Left lung (tissue), 10 donors: ENCODE data around the gene MALL. TPM values are rescaled to one million over a fixed set of nuclear protein-coding genes. Genes with fewer than 3 reads are reported as not detected.
A peak's percentile ranks its signal among the peaks of the same experiment; 100 is the strongest.
"Not testable (repeated sequence)": the region's sequence is repeated elsewhere in the genome, so short reads cannot be mapped to it uniquely, and the experiment has no call there.

Experiments used
- ATAC-seq: fragments of 200-7000 bp; cut with Tn5 transposase; one replicate; pipeline ENCODE4 v1.9.1; 2020; ENCODE audit warnings: moderate library complexity
- DNase-seq, 4 donors: peaks; one replicate each; pipeline ENCODE4 v3.0.0-alpha.2; 2013 to 2020
- H3K27ac ChIP-seq, 2 donors: fragments of 200-600 bp; sonication (generic) in 1 of 2; one replicate each; pipeline versions ENCODE4 v1.5.0 to v1.8.0; 2020 to 2021
- H3K27me3 ChIP-seq, 2 donors: fragments of 200-600 bp; sonication (generic) in 1 of 2; one replicate each; pipeline versions ENCODE4 v1.5.0 to v1.8.0; 2020 to 2021
- H3K36me3 ChIP-seq, 2 donors: fragments of 200-600 bp; sonication (generic) in 1 of 2; one replicate each; pipeline versions ENCODE4 v1.5.0 to v1.8.0; 2020 to 2021
- H3K4me1 ChIP-seq, 2 donors: fragments of 200-600 bp; one replicate each; pipeline ENCODE4 v1.8.0; 2021
- H3K4me3 ChIP-seq, 2 donors: fragments of 200-600 bp; sonication (generic) in 1 of 2; one replicate each; pipeline versions ENCODE4 v1.5.0 to v1.8.0; 2020 to 2021; ENCODE audit warnings: mild to moderate bottlenecking in 1 of 2
- H3K9me3 ChIP-seq, 2 donors: fragments of 200-600 bp; sonication (generic) in 1 of 2; one replicate each; pipeline versions ENCODE4 v1.5.0 to v1.8.0; 2020 to 2021
- intact Hi-C, 2 donors: fragments of 100-400 bp; cut with DNase I; formaldehyde crosslinking; loops; one replicate each; pipeline versions ENCODE4 v1.11.2 to v1.14.2; 2022
- polyA plus RNA-seq, 6 donors: library from polyadenylated mRNA; unstranded; fragments of 120-200 nt; gene quantifications; one replicate each; pipeline ENCODE4 v1.2.1, GENCODE V29; 2013; ENCODE audit not compliant: insufficient read length in 6 of 6
- total RNA-seq, 2 donors: library from RNA; stranded (reverse); fragmentation: NEBNext Ultra II Directional; extraction: Animal tissue kit (Norgen Biotek cat#: 25700); gene quantifications; one replicate each; pipeline ENCODE4 v1.2.1, GENCODE V29; 2021
- donor health status: DM: no; HTN: yes; CAD: no.
- donor health status: DM: no; HTN: no; CAD: no.

MALL gene
- total and polyA plus RNA-seq, 8 donors: 29.3 to 288 (median 48.4) TPM

DNA sequence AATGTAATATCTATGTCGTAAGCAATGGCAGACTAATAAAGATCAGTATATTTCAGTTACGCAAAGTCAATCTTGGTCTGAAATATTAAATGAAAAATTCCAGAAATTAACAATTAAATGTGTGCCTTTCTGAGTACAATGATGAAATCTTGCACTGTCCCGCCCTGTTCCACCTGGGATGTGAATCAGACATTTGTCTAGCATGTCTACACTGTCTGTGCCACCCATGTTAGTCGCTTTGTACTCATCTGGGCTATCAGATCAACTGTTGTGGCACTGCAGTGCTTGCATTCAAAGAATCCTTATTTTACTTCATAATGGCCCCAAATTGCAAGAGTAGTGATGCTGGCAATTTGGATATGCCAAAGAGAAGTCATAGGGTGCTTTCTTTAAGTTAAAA lies 25.5 kb downstream of the MALL start:
- ATAC-seq, H3K4me3 ChIP-seq, H3K27ac ChIP-seq, H3K36me3 ChIP-seq, intact Hi-C loops, H3K9me3 ChIP-seq, DNase-seq, H3K4me1 ChIP-seq, H3K27me3 ChIP-seq: not testable (repeated sequence)

DNA sequence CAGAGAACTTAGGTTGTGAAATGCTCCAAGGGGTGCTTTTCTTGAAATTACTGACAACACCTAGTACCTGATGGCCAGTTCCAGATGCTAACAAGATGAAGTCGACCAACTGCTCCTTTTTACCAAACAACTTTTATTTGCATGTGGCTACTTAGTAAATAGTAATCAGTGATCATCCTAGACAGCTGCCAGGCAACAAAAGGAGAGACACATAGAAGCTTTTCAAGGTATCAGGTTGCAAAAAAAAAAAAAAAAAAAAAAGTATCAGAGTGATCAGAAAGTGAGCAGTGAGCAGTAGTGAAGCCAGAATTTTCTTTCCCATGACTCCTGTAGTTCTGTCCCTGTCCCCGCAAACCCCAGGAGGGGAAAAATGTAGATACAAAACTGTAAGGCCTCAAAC lies 31.9 kb downstream of the MALL start:
- DNase-seq, H3K27ac ChIP-seq, H3K9me3 ChIP-seq, ATAC-seq, H3K27me3 ChIP-seq, H3K4me3 ChIP-seq, H3K4me1 ChIP-seq, intact Hi-C loops, H3K36me3 ChIP-seq: not testable (repeated sequence)

- intact Hi-C loops, ATAC-seq, DNase-seq, H3K27ac ChIP-seq, H3K36me3 ChIP-seq, H3K4me3 ChIP-seq, H3K4me1 ChIP-seq, H3K27me3 ChIP-seq, H3K9me3 ChIP-seq: not testable (repeated sequence)
These were observed 32.5 kb downstream of the MALL start for GRCh38 chr2:110083162-110083561.

GRCh38 chr2:110078104-110078503 lies 37.5 kb downstream of the MALL start:
- DNase-seq, H3K27me3 ChIP-seq, H3K27ac ChIP-seq, intact Hi-C loops, H3K36me3 ChIP-seq, H3K4me1 ChIP-seq, H3K4me3 ChIP-seq, ATAC-seq, H3K9me3 ChIP-seq: not testable (repeated sequence)

DNA sequence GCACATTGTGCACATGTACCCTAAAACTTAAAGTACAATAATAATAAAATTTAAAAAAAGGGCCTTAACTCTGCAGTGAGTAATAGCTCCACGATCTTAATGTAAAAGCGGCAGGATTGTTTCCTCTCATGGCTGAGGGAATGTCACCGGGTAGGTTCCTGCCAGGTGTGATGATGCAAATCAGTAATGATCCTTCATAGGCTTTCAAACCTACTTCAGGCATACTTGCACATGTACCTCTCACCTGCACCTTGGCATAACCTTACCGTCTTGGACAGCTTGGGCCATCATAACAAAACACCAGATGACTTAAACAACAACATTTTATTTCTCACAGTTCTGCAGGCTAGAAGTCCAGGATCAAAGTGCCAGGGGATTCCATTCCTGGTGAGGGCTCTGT lies 39.7 kb downstream of the MALL start:
- peak; percentile 69 for ATAC-seq

DNA sequence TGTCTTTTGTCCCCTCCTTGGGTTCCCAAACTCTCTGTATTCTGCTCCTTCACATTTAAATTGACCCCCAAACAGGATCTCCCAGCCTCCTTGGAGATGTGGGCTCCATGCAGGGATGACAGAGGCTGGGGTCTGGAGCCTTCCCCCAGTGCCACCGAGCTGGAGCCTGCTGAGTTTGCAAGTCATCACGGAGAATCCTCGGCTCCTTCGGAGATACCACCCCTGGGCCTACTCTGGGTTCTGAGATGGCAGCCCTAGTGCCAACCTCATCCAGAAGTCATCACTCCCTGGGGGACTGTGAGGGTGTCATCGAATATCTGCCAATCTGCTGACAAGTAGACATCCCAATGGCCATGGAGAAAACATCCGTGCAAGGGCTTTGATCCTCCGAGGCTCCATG lies 45.8 kb downstream of the MALL start:
- H3K36me3 ChIP-seq, H3K9me3 ChIP-seq, ATAC-seq, H3K4me1 ChIP-seq, H3K4me3 ChIP-seq, DNase-seq, intact Hi-C loops, H3K27ac ChIP-seq, H3K27me3 ChIP-seq: not testable (repeated sequence)

More for the DNA sequence above, 39.7 kb downstream of the MALL start:
- DNase-seq, H3K4me3 ChIP-seq, H3K27me3 ChIP-seq, H3K4me1 ChIP-seq, intact Hi-C loops, H3K9me3 ChIP-seq, H3K27ac ChIP-seq, H3K36me3 ChIP-seq: not testable (repeated sequence)

DNA sequence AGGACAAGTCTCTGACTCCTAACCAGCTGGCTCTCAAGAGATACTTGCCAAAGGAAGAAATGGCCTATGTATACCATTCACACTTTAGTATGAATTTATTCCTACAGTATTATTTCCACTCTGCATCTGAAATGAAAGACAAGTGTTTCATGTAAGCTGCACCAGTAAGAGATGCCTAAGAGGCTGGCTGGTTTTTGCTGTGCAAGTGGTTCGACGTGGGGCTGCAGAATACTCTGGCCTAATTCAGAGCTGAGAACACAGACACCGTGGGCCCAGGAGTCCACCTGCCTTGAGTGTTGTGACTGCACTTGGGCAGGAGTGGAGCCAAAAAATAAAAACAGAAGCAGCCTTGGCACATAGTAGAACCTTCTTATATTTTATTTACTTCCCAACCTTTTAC lies 47.5 kb downstream of the MALL start:
- H3K27me3 ChIP-seq, intact Hi-C loops, ATAC-seq, H3K27ac ChIP-seq, H3K4me1 ChIP-seq, H3K4me3 ChIP-seq, H3K9me3 ChIP-seq, H3K36me3 ChIP-seq: not testable (repeated sequence)
- DNase-seq: peak in 1 of 4 donors; percentile 13

- intact Hi-C loops, H3K36me3 ChIP-seq, H3K4me1 ChIP-seq, H3K27ac ChIP-seq, ATAC-seq, DNase-seq, H3K27me3 ChIP-seq, H3K9me3 ChIP-seq, H3K4me3 ChIP-seq: not testable (repeated sequence)
These were observed 53.3 kb downstream of the MALL start for GRCh38 chr2:110062332-110062731.

DNA sequence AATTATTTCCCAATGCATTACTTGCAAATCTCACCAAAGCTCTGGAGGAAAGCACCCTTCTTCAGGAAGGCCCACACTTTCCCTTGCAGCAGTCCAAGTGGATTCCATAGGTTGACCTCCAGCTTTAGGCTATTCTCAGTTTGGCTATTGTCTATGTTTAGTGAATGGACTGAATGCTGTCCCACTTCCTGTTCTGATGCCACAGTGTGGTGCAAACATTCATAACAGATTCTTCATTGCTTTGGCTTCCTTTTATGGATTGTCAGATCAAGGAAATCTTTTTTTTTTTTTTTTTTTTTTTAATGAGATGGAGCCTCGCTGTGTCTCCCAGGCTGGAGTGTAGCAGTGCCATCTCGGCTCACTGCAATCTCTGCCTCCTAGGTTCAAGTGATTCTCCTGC lies 55.1 kb downstream of the MALL start:
- H3K27ac ChIP-seq, H3K27me3 ChIP-seq, H3K4me3 ChIP-seq, DNase-seq, H3K9me3 ChIP-seq, ATAC-seq, H3K36me3 ChIP-seq, intact Hi-C loops, H3K4me1 ChIP-seq: not testable (repeated sequence)

DNA sequence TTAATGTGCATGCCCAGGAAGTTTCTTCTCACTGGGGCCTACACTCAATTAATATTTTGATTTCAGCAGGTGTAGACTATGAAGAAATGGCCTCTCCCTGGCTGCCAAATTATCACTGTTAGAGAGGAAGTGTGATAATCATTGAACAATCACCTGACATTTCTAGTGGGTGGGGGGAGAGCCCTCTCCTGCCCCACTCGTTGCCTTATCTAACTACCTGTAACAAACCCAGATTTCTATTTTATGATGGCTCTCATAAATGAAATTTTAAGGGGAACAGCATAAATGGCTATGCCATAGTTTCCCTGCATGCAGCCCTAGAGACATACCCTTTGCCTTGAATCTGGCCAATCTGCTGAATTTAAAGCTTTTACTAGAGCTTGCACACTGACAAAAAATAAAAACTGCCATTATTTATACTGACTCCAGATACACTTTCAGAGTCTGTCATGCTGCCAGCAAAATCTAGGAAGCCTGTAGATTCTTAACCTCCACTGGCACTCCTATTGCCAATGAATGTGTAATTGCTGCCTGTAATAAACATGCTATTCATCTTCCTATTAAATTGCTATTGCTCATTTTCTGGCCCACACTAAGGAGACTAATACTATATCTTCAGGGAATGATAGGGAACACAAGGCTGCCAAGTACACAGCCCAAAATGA lies 55.8 kb downstream of the MALL start:
- ATAC-seq, H3K9me3 ChIP-seq, H3K27me3 ChIP-seq, H3K36me3 ChIP-seq, H3K4me3 ChIP-seq, H3K27ac ChIP-seq, DNase-seq, intact Hi-C loops, H3K4me1 ChIP-seq: not testable (repeated sequence)

GRCh38 chr2:110059009-110059693 lies 56.5 kb downstream of the MALL start:
- H3K4me3 ChIP-seq, H3K27me3 ChIP-seq, H3K4me1 ChIP-seq, ATAC-seq, H3K36me3 ChIP-seq, intact Hi-C loops, H3K9me3 ChIP-seq, DNase-seq, H3K27ac ChIP-seq: not testable (repeated sequence)

DNA sequence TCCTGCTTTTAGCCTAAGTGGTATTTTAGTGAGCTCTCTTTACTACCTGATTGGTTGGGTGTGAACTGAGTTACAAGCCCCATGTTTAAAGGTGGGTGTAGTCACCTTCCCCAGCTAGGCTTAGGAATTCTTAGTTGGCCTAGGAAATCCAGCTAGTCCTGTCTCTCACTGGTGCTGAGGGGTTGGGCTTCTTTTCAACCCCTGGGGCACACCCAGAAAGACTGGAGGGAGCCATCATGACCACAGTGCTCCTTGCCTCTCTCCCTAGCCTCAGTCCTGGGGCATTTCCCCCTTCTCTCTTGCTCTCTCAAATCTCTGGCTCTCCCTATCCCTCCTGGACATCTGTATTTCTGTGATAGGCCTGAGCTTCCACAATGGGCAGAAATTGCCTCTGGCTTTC lies 57.6 kb downstream of the MALL start:
- not testable (repeated sequence) for H3K4me3 ChIP-seq, H3K9me3 ChIP-seq

GRCh38 chr2:110055819-110056408 lies 59.7 kb downstream of the MALL start:
- peak; percentile 54 for ATAC-seq
- H3K27ac ChIP-seq, intact Hi-C loops, H3K9me3 ChIP-seq, H3K4me1 ChIP-seq, H3K36me3 ChIP-seq, DNase-seq, H3K4me3 ChIP-seq, H3K27me3 ChIP-seq: not testable (repeated sequence)

More for the DNA sequence above, 57.6 kb downstream of the MALL start:
- H3K36me3 ChIP-seq, H3K4me1 ChIP-seq, ATAC-seq, H3K27me3 ChIP-seq, H3K27ac ChIP-seq, intact Hi-C loops, DNase-seq: not testable (repeated sequence)
